A549 treated with CpdA at 1 μM for 4 hours (cell line): ENCODE results near the gene CEP152. TPM values are rescaled to one million over a fixed set of nuclear protein-coding genes. Genes with fewer than 3 reads are reported as not detected.

Source experiments
- total RNA-seq: library from RNA; stranded (reverse); fragments of 200-300 nt; extraction: Qiagen RNA extraction; gene quantifications from 5 replicates; pipeline ENCODE4 v1.2.3, GENCODE V29; 2022; ENCODE audit warnings: low read depth

The CEP152 gene, protein sequence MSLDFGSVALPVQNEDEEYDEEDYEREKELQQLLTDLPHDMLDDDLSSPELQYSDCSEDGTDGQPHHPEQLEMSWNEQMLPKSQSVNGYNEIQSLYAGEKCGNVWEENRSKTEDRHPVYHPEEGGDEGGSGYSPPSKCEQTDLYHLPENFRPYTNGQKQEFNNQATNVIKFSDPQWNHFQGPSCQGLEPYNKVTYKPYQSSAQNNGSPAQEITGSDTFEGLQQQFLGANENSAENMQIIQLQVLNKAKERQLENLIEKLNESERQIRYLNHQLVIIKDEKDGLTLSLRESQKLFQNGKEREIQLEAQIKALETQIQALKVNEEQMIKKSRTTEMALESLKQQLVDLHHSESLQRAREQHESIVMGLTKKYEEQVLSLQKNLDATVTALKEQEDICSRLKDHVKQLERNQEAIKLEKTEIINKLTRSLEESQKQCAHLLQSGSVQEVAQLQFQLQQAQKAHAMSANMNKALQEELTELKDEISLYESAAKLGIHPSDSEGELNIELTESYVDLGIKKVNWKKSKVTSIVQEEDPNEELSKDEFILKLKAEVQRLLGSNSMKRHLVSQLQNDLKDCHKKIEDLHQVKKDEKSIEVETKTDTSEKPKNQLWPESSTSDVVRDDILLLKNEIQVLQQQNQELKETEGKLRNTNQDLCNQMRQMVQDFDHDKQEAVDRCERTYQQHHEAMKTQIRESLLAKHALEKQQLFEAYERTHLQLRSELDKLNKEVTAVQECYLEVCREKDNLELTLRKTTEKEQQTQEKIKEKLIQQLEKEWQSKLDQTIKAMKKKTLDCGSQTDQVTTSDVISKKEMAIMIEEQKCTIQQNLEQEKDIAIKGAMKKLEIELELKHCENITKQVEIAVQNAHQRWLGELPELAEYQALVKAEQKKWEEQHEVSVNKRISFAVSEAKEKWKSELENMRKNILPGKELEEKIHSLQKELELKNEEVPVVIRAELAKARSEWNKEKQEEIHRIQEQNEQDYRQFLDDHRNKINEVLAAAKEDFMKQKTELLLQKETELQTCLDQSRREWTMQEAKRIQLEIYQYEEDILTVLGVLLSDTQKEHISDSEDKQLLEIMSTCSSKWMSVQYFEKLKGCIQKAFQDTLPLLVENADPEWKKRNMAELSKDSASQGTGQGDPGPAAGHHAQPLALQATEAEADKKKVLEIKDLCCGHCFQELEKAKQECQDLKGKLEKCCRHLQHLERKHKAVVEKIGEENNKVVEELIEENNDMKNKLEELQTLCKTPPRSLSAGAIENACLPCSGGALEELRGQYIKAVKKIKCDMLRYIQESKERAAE (N-terminal part only)
- total RNA-seq = 3.6 to 7.6 TPM (median 4.3 TPM) in 5 replicates

DNA sequence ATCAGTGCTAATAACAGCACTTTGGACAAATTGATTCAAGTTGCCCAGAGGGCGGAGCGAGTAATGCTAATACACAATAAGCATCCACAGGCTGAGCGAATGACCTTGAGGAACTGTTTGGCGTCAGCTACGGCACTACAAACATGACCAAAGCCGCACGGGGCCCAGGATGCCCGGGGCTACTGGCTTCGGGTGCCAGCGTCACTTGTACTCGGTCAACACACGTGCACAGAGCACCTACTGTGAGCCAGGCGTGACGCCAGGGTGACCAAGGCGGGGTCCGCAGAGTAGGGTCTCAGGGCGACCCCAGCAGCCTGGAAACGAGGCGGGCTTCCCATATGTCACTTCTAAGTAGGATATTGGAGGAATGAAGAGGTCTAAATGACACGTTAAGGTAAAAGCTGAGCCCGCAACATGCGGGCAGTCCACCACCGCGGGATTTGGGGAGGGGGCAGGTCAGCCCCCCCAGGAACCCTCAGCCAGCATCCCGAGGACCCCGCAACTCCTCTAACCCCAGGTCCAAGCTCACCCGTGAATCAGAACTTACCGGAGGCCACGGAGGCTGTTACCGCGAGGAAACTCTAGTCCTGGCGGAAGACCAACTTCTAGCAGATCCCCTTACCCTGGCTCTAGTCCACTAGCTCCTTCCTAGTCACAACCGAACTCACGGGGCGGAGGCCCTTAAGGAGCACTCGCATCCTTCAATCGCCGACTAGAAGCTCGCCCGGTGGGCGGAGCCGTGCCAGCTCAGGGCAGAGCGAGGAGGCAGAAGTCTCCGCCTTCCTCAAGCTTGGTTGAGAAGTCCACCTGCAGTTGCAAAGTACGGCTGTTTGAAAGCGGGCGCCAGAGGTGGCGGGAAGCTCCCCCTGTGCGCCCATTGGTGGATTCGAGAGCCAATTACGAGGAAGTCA is at the start of gene CEP152:
Gene CEP152 (minus strand): TSS at position 656 of the 911 bp plus-strand sequence. CDS start 5,420 bp downstream, outside the sequence.

Other genes starting within 250 kb of the CEP152 start
- 6.1 to 11.2 TPM (median 8.2 TPM) in 5 replicates for gene FBN1, start 165.4 kb downstream of the CEP152 start, total RNA-seq
- gene EID1, start 67.1 kb upstream of the CEP152 start, total RNA-seq = 106 to 131 TPM (median 113 TPM) in 5 replicates
- 0.66 to 1.6 TPM (median 0.85 TPM) in 5 replicates for gene SHC4, start 152.8 kb upstream of the CEP152 start, total RNA-seq
- gene SECISBP2L, start 235.4 kb upstream of the CEP152 start, total RNA-seq = 5.7 to 10.5 TPM (median 7.5 TPM) in 5 replicates